HepG2 (cell line): ENCODE data around the gene HEY2. TPM values are rescaled to one million over a fixed set of nuclear protein-coding genes. Genes with fewer than 3 reads are reported as not detected.
A peak's percentile ranks its signal among the peaks of the same experiment; 100 is the strongest.

ENCODE experiments used
- CHD4 ChIP-seq: fragments of 200-600 bp; sonication (generic); IDR thresholded peaks from 2 replicates; pipeline ENCODE4 v1.7.0; 2017; ENCODE audit warnings: mild to moderate bottlenecking, low read length, borderline replicate concordance
- CREB3 ChIP-seq: sonication (generic); formaldehyde crosslinking; IDR thresholded peaks from 2 replicates; pipeline ENCODE4 v1.5.0; 2020; ENCODE audit warnings: missing genetic modification reagents
- FOXP4 ChIP-seq: sonication (generic); formaldehyde crosslinking; IDR thresholded peaks from 2 replicates; pipeline ENCODE4 v1.4.0; 2020; ENCODE audit warnings: missing genetic modification reagents
- IRX3 ChIP-seq: sonication (generic); formaldehyde crosslinking; IDR thresholded peaks from 2 replicates; pipeline ENCODE4 v1.8.1; 2023; ENCODE audit warnings: mild to moderate bottlenecking, low read depth, missing genetic modification reagents, borderline replicate concordance
- MAFG ChIP-seq: sonication (generic); formaldehyde crosslinking; IDR thresholded peaks from 2 replicates; pipeline ENCODE4 v1.5.1; 2020; ENCODE audit warnings: mild to moderate bottlenecking, missing genetic modification reagents
- MATR3 ChIP-seq: sonication (generic); formaldehyde crosslinking; IDR thresholded peaks from 2 replicates; pipeline ENCODE4 v1.4.0; 2020; ENCODE audit warnings: missing genetic modification reagents
- MXI1 ChIP-seq: IDR thresholded peaks from 3 replicates; pipeline ENCODE4 v1.6.1; 2012; ENCODE audit warnings: low read depth, low read length, inconsistent platforms, borderline replicate concordance
- NAIF1 ChIP-seq: sonication (generic); formaldehyde crosslinking; IDR thresholded peaks from 2 replicates; pipeline ENCODE4 v1.5.0; 2020; ENCODE audit warnings: mild to moderate bottlenecking, missing genetic modification reagents, borderline replicate concordance
- NFE2L2 ChIP-seq: fragments of 150-350 bp; IDR thresholded peaks from 2 replicates; pipeline ENCODE4 v1.6.1; 2014; ENCODE audit warnings: low read length
- PAX8 ChIP-seq: sonication (generic); formaldehyde crosslinking; IDR thresholded peaks from 2 replicates; pipeline ENCODE4 v1.8.0; 2022; ENCODE audit warnings: mild to moderate bottlenecking, missing genetic modification reagents, borderline replicate concordance
- THAP9 ChIP-seq: sonication (generic); formaldehyde crosslinking; IDR thresholded peaks from 2 replicates; pipeline ENCODE4; 2020; ENCODE audit warnings: missing genetic modification reagents, mild to moderate bottlenecking, borderline replicate concordance
- ZBTB8A ChIP-seq: sonication (generic); formaldehyde crosslinking; IDR thresholded peaks from 2 replicates; pipeline ENCODE4 v1.4.0; 2020; ENCODE audit warnings: mild to moderate bottlenecking, low read depth, missing genetic modification reagents, borderline replicate concordance
- ZFP41 ChIP-seq: sonication (generic); formaldehyde crosslinking; IDR thresholded peaks from 2 replicates; pipeline ENCODE4 v1.4.0; 2020; ENCODE audit warnings: mild to moderate bottlenecking, missing genetic modification reagents, borderline replicate concordance
- ZNF143 ChIP-seq: sonication (generic); formaldehyde crosslinking; IDR thresholded peaks from 2 replicates; pipeline ENCODE4 v1.4.0; 2020; ENCODE audit warnings: missing genetic modification reagents
- ZNF264 ChIP-seq: sonication (generic); formaldehyde crosslinking; IDR thresholded peaks from 2 replicates; pipeline ENCODE4 v1.4.0; 2020; ENCODE audit warnings: missing genetic modification reagents
- ZNF30 ChIP-seq: sonication (generic); formaldehyde crosslinking; IDR thresholded peaks from 2 replicates; pipeline ENCODE4 v1.5.0; 2020; ENCODE audit warnings: mild to moderate bottlenecking, missing genetic modification reagents
- ZNF580 ChIP-seq: IDR thresholded peaks from 2 replicates; pipeline ENCODE4 v1.6.1; 2016; ENCODE audit warnings: low read depth, borderline replicate concordance
- ZNF761 ChIP-seq: sonication (generic); formaldehyde crosslinking; conservative IDR thresholded peaks from 2 replicates; pipeline ENCODE4 v1.4.0; 2020; ENCODE audit warnings: mild to moderate bottlenecking, missing genetic modification reagents
- ZNF788 ChIP-seq: sonication (generic); formaldehyde crosslinking; IDR thresholded peaks from 2 replicates; pipeline ENCODE4 v1.5.0; 2020; ENCODE audit warnings: mild to moderate bottlenecking, missing genetic modification reagents, borderline replicate concordance
- polyA plus RNA-seq, 8 experiments: library from polyadenylated mRNA; depleted of rRNA in 3 of 8; stranded (reverse) in 7 of 8; unstranded in 1 of 8; fragments of >200 nt; fragmentation: Illumina TruSeq in 4 of 8; extraction: Trizol in 4 of 8; gene quantifications; 2 replicates each; pipeline versions ENCODE4 v1.2.1 to v1.2.3, GENCODE V29; 2011 to 2016; ENCODE audit warnings: low read depth in 4 of 8, missing spikeins in 1 of 8, mixed read lengths in 1 of 8; ENCODE audit not compliant: insufficient read depth in 1 of 8
- total RNA-seq, 5 experiments: library from RNA; depleted of rRNA; stranded (reverse); fragments of >200 nt; fragmentation: Illumina TruSeq; extraction: Trizol; gene quantifications; 2 replicates each; pipeline ENCODE4 v1.2.3, GENCODE V29; 2016; ENCODE audit warnings: low read depth in 1 of 5
- TF ChIP-seq, protein P1 (sequence below), 2 experiments: sonication (generic) in 1 of 2; formaldehyde crosslinking in 1 of 2; IDR thresholded peaks; 2 replicates each; pipeline versions ENCODE4 v1.4.0 to v1.6.1; 2018 to 2020; ENCODE audit warnings: missing genetic modification reagents in 2 of 2, borderline replicate concordance in 1 of 2, low read depth in 1 of 2, mild to moderate bottlenecking in 1 of 2, missing biosample characterization in 1 of 2

The HEY2 gene
- total and polyA plus RNA-seq, 2 of the 13 experiments (the other 11 are each of a cell fraction or from before 2014, with no cell fraction given) = 0.04 TPM

GRCh38 chr6:125780540-125781313 lies 31.3 kb downstream of the HEY2 start (continued):
- TF ChIP-seq, protein P1, sequence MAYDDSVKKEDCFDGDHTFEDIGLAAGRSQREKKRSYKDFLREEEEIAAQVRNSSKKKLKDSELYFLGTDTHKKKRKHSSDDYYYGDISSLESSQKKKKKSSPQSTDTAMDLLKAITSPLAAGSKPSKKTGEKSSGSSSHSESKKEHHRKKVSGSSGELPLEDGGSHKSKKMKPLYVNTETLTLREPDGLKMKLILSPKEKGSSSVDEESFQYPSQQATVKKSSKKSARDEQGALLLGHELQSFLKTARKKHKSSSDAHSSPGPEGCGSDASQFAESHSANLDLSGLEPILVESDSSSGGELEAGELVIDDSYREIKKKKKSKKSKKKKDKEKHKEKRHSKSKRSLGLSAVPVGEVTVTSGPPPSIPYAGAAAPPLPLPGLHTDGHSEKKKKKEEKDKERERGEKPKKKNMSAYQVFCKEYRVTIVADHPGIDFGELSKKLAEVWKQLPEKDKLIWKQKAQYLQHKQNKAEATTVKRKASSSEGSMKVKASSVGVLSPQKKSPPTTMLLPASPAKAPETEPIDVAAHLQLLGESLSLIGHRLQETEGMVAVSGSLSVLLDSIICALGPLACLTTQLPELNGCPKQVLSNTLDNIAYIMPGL (CRISPR knock-in tag; IDR thresholded peaks at IDR 0.05; ENCODE audit: borderline replicate concordance in 1 of 2, low read depth in 1 of 2) = peak; percentile 83 to 97; a peak in 3 of 4 replicates
- TF ChIP-seq ZNF143 (CRISPR knock-in tag) (no peak), NFE2L2 (no peak), MXI1 (no peak; the same call in 2 of the 3 replicates), PAX8 (CRISPR knock-in tag) (peak; percentile 65; the same call in 1 of the 2 replicates), CHD4 (no peak), ZNF580 (no peak), THAP9 (CRISPR knock-in tag) (peak; percentile 77; the same call in 1 of the 2 replicates), MATR3 (CRISPR knock-in tag) (no peak), NAIF1 (no peak; the same call in 1 of the 2 replicates), ZBTB8A (no peak; the same call in 1 of the 2 replicates), MAFG (CRISPR knock-in tag) (no peak), FOXP4 (CRISPR knock-in tag) (0 out of 2 replicates have a peak, but pooled peaks have one; percentile 55), ZNF761 (CRISPR knock-in tag) (peak; percentile 38; the same call in 1 of the 2 replicates), ZNF788 (CRISPR knock-in tag) (no peak; the same call in 1 of the 2 replicates), IRX3 (CRISPR knock-in tag) (0 out of 2 replicates have a peak, but pooled peaks have one; percentile 58), CREB3 (CRISPR knock-in tag) (no peak), ZNF264 (CRISPR knock-in tag) (no peak; the same call in 1 of the 2 replicates), ZFP41 (CRISPR knock-in tag) (0 out of 2 replicates have a peak, but pooled peaks have one; percentile 18), ZNF30 (CRISPR knock-in tag) (0 out of 2 replicates have a peak, but pooled peaks have one; percentile 32)
